Dermis blood vessel endothelial cell (primary cell): ENCODE data around the gene RABL3. TPM values are rescaled to one million over a fixed set of nuclear protein-coding genes. Genes with fewer than 3 reads are reported as not detected.
"Not testable (repeated sequence)": the region's sequence is repeated elsewhere in the genome, so short reads cannot be mapped to it uniquely, and the experiment has no call there.

Source experiments
- DNase-seq: peaks from one replicate; pipeline ENCODE4 v3.0.0; 2010
- total RNA-seq: library from RNA; depleted of rRNA; stranded (reverse); fragments of >200 nt; gene quantifications from 2 replicates; pipeline ENCODE4 v1.2.3, GENCODE V29; 2014

Gene RABL3
- total RNA-seq, 1 donor from 2014 or later: 19.9 TPM

- DNase-seq: no peak
These were observed 60.1 kb downstream of the RABL3 start, which contains the start of gene HGD for GRCh38 chr3:120682095-120682681. TSS of gene HGD (minus strand) at chr3:120682239. CDS start at chr3:120682111, 128 bp downstream.

- no peak for DNase-seq
These were observed 60.7 kb downstream of the RABL3 start for GRCh38 chr3:120681506-120682038.

DNA sequence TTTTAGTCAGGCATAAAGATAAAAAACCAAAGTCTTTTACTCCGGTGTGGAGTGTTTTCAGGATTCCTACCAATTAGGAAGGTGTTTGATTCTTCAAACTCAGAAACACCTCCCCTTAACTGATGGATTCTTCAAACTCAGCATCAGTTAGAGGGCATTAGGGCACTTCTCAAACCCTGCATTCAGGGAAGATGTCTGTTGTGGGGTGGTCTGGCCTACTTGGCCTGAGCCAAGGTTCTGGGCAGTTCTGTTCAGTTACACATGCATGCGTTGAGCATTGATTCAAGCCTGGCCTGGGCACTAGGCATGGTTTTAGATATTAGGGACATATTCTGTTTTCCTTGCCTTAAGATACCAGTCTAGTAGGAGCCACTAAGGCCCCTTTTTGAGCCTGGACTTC, 61.3 kb downstream of the RABL3 start:
- no peak for DNase-seq

DNA sequence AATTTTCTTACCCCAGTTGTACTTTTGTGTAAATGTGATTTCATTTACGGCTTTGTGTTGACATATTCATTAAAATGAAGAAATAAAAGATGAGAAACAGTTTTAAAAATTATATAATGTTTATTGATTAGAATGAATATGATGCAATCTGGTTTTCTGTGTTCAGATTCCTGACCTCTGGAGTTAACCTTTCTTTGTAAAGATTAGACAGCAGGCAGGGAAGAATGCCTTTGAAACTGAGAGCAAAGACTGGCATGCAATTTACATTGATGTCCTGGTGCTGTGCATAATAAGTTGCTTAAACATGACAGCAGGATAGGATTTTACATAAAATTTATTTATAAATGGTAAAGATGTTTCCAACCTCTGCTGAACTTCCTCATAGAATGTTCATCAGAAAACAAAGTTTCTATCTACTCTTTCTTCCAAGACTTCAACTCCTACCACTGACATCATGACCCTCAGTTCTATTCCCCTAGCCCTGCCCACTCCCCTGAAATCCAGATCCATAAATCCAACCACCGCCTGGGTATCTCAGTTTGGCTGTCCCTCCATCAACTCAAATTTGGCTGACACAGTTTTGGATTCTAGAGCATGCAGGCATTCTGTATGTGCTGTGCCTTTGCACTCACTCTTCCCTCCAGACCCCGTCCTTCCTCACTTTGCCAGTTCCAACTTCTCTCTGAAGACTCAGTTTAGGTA, 62.0 kb downstream of the RABL3 start:
- DNase-seq: no peak

GRCh38 chr3:120678984-120679383, 63.3 kb downstream of the RABL3 start:
- no peak for DNase-seq

GRCh38 chr3:120678331-120678947, 63.9 kb downstream of the RABL3 start:
- DNase-seq: peak; percentile 95

DNA sequence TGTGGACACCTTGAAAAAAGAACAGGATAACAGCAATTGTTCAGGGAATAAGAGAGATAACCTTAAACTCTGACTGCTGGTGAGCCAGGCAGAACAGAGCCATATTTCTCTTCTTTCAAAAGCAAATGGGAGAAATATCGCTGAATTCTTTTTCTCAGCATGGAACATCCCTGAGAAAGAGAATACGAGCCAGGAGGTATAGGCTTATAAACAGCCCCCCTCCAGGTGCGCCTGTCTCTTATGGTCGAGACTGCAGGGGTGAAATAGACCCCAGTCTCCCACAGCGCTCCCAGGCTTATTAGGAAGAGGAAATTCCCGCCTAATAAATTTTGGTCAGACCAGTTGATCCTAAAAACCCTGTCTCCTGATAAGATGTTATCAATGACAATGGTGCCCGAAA, 65.1 kb downstream of the RABL3 start:
- DNase-seq: not testable (repeated sequence)

- DNase-seq: no peak
These were observed 69.2 kb downstream of the RABL3 start for GRCh38 chr3:120673116-120673515.

DNA sequence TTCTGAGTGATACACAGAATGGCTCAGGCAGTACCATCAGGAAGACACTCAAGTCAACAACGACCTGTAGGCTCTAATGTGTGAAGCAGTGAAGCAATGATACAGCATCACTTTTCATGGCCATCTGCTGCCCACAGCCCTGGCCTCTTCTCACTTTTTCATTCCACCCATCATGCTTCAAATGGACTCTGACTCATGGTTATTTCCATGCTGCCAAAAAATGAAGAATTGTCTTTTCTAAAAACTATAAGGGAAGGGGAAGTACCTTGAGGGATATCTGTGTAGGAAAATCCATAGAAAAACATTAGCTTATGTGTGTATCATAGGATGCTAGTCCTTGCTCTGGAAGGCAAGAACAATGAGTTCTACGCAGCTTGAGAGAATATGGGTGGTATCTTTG, 71.7 kb downstream of the RABL3 start:
- no peak for DNase-seq

GRCh38 chr3:120664926-120665325, 77.4 kb downstream of the RABL3 start:
- DNase-seq: no peak

GRCh38 chr3:120661945-120662344, 80.4 kb downstream of the RABL3 start:
- no peak for DNase-seq

- DNase-seq: no peak
These were observed 81.0 kb downstream of the RABL3 start for GRCh38 chr3:120661106-120661905.

- DNase-seq: no peak
These were observed 82.5 kb downstream of the RABL3 start for GRCh38 chr3:120659834-120660233.

DNA sequence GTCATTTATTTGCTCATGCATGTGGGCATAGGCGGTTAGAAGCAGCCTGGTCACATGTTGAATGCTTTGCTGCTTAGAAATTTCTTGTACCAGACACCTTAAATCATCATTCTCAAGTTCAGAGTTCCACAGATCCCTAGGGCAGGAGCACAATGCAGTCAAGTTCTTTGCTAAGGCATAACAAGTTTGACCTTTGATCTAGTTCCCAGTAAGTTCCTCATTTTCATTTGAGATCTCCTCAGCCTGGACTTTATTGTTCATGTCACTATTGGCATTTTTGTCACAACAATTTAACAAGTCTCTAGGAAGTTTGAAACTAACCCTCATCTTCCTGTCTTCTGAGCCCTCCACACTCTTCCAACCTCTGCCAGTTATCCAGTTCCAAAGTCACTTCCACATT, 83.0 kb downstream of the RABL3 start:
- no peak for DNase-seq

DNA sequence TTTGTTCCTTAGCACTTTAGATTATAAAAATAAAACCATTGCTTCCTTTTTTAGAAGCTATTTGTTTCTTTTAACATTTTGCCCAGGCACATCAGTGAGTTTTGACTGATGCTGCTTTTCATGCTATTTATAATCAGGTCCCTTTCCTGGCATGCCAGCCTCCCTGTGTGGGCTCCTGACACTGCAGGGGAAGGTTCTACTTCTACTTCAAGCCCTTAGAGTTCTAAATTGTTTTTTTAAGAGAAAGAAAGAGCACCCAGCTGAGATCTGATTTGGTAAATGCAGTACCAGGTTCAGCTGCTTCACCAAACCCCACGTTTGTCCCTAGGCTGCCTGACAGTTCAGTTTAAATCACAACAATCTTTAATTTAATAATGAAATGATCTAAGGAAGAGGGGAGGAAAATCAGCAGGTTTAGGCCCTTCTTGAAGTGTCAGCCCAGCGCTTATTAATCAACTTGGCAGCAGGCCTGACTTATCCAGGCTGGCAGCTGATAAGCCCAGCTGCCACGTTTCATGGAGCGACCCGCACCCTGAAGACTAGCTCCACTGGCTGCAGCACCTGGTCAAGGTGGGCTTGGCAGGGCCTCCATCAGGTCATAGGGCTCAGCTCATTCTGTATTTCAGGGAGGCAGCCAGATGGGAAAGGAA, 89.3 kb downstream of the RABL3 start:
- DNase-seq: no peak

GRCh38 chr3:120652281-120652680, 90.0 kb downstream of the RABL3 start:
- no peak for DNase-seq

DNA sequence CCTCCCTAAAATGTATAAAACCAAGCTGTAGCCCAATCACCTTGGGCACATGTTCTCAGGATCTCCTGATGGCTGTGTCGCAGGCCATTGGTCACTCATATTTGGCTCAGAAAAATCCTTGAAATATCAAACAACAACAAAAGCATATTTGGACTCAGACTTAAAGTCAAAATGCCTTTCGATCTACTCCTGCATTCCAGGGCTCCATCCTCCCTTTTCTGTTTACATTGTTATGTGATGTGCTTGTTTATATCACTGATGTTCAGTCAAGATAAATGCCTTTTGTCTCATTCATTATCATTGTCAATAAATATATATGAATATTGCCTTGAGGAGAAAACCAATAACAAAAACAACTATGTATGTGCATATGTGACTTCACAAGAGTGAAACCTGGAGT, 92.0 kb downstream of the RABL3 start:
- no peak for DNase-seq

DNA sequence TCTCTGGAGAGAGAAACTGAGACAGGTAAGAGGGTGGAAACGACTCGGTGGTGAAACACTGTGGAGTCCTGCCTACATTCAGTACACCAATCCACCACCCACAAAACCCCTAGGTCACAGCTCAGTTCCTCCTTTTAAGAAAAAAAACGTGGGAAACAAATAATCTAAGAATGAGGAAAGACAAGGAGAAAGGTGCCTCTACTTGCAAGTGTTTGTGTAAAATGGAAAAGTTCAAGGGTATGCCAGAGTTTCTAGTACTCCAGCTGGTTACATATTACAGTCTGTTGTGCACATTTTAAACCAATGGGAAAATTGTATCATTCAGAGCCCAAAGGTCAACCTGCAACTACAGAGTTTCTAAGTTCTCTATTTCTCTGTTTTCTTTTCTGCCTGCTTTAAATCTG, 92.5 kb downstream of the RABL3 start:
- no peak for DNase-seq

DNA sequence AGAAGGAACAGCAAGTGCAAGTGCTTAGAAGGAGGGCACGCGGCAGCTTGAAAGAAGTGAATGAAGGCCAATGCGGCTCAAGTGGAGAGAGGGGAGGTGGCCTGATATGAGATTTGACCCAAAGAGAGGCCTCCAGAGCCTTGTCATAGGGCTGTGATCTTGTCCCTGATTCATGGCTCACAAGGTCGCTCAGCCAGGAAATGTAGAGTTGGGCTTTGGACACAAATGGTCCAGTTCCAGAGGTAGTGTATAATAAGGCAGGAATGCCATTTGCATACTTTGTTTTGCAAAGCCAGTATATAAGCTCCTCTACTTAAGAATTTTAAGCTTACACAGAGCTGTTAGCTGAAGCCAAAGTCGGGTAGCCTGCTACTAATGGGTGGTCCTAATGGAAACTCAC, 94.0 kb downstream of the RABL3 start:
- DNase-seq: no peak

- DNase-seq: no peak
These were observed 95.4 kb downstream of the RABL3 start for GRCh38 chr3:120646771-120647432.

GRCh38 chr3:120645083-120645845, 97.1 kb downstream of the RABL3 start:
- peak; percentile 23 for DNase-seq
